HL-60 (cell line): ENCODE data around the gene GPAT2.
"Not testable (repeated sequence)": the region's sequence is repeated elsewhere in the genome, so short reads cannot be mapped to it uniquely, and the experiment has no call there.

Experiments
- CTCF ChIP-seq: IDR thresholded peaks from one replicate; pipeline ENCODE4 v1.5.1; 2011; ENCODE audit warnings: low read length, control low read depth, inconsistent platforms; ENCODE audit not compliant: insufficient read depth
- GABPA ChIP-seq: IDR thresholded peaks from 2 replicates; pipeline ENCODE4 v1.6.1; 2012; ENCODE audit warnings: low read depth
- POLR2AphosphoS5 ChIP-seq: IDR thresholded peaks from 2 replicates; pipeline ENCODE4 v1.6.1; 2012; ENCODE audit warnings: low read depth
- REST ChIP-seq: IDR thresholded peaks from 2 replicates; pipeline ENCODE4 v1.6.1; 2012; ENCODE audit warnings: low read depth; ENCODE audit not compliant: insufficient replicate concordance
- SPI1 ChIP-seq: IDR thresholded peaks from 2 replicates; pipeline ENCODE4 v1.6.1; 2012; ENCODE audit warnings: low read depth, mild to moderate bottlenecking, borderline replicate concordance

GRCh38 chr2:96052632-96053031, 17.9 kb upstream of the GPAT2 start:
- TF ChIP-seq CTCF, REST, POLR2AphosphoS5, SPI1, GABPA: not testable (repeated sequence)
